ENCODE results near the gene ANKH.

DNA sequence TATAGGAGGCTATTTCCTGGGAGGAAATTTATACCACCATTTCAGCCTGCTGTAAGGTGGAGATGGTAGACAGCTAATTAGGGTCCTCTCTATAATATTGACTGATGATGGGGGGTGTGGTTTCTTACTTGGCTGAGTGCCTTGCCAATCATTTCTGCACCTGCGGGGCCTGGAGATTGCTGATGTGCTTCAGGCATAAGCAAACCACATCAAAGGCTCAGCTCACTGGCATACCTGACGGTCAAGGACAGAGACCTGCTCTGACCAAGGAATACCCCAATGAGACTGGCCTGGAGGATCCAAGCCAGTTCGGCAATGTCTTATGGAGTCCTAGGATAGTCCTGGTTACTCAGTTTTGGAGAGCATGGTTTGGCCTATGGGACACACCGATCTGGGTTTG is 29.5 kb downstream of the ANKH start:
- TF ChIP-seq, protein P1, sequence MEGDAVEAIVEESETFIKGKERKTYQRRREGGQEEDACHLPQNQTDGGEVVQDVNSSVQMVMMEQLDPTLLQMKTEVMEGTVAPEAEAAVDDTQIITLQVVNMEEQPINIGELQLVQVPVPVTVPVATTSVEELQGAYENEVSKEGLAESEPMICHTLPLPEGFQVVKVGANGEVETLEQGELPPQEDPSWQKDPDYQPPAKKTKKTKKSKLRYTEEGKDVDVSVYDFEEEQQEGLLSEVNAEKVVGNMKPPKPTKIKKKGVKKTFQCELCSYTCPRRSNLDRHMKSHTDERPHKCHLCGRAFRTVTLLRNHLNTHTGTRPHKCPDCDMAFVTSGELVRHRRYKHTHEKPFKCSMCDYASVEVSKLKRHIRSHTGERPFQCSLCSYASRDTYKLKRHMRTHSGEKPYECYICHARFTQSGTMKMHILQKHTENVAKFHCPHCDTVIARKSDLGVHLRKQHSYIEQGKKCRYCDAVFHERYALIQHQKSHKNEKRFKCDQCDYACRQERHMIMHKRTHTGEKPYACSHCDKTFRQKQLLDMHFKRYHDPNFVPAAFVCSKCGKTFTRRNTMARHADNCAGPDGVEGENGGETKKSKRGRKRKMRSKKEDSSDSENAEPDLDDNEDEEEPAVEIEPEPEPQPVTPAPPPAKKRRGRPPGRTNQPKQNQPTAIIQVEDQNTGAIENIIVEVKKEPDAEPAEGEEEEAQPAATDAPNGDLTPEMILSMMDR (IDR thresholded peaks at IDR 0.05; ENCODE audit: low read depth, low read length, poor library complexity, severe bottlenecking) = no peak
- TF ChIP-seq EZH2phosphoT487 (IDR thresholded peaks at IDR 0.05; ENCODE audit: borderline replicate concordance, low read length) = no peak

Data from DOHH2 (cell line).